ENCODE results near the gene C22orf23.

The C22orf23 gene

DNA sequence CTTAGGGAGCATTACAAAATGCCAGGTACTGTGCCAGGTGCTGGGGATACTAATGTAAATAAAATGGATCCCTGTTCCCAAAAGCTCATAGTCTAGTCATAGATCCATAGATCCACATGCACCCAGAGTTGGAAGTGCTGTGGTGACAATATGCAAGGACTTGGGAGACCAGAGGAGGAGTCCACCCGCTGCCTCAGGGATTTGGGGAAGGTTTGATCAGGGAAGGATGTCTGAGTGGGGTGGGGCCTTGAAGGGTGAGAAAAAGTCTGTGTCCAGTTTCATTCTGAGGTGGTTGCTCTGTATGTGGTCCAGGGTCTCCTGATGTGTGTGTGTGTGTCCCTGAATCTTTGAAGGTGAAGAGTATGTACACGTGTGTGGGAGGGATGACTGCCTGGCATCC, 21.8 kb upstream of the C22orf23 start:
- TF ChIP-seq, protein P1, sequence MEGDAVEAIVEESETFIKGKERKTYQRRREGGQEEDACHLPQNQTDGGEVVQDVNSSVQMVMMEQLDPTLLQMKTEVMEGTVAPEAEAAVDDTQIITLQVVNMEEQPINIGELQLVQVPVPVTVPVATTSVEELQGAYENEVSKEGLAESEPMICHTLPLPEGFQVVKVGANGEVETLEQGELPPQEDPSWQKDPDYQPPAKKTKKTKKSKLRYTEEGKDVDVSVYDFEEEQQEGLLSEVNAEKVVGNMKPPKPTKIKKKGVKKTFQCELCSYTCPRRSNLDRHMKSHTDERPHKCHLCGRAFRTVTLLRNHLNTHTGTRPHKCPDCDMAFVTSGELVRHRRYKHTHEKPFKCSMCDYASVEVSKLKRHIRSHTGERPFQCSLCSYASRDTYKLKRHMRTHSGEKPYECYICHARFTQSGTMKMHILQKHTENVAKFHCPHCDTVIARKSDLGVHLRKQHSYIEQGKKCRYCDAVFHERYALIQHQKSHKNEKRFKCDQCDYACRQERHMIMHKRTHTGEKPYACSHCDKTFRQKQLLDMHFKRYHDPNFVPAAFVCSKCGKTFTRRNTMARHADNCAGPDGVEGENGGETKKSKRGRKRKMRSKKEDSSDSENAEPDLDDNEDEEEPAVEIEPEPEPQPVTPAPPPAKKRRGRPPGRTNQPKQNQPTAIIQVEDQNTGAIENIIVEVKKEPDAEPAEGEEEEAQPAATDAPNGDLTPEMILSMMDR (IDR thresholded peaks at IDR 0.05; ENCODE audit: control extremely low read depth, extremely low read depth, low read depth, missing control alignments): no peak
- POLR2A ChIA-PET: no interaction called here
- CTCF ChIA-PET: interaction anchor here (1.9 to 3.3 kb wide), 2 partner anchors 10 to 14 kb away, joined by 5 to 18 read pairs; no protein-coding TSS in a partner anchor
- DNase-seq (ENCODE audit: extremely low spot score): no peak

DNA sequence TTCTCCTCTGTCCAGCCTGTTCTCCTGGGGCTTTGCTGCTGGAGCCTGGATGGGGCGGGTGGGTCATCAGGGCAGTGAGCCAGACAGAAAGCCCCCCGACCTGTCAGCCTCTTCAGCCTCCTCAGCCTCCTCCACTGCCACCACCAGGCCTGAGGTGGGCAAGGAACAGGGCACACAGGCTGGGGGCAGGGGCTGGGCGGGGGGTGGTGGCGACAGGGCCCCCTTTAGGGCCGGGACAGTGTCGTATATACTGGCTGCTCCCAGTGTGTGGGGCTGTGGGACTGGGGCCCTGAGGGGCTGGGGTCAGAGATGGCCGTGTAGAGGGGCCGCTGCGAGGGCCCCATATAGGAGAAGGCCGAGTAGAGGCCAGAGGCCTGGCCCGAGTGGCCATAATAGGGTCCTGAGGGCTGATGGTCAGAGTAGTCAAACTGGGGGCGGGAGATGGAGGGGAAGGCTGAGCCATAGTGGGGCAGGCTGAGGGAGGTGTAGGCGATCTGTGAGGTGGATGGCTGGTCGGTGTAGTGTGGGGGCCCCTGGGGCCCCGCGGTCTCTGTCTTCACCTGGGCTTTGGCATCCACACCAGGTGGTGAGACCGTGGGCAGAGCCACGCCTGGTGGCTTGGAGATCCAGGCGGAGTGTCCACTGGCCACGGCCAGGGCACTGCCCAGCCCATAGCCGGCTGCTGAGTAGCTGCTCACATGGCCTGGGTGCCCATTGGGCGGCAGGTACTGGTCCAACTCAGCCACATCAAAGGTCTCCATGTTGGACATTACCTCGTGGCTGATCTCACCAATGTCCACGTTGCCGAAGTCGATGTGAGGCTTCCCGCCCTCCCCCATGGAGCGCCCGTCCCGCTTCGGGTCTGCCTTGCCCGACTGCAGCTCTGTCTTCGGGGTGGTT, 20.1 kb upstream of the C22orf23 start:
- ChIA-PET POLR2A (interaction anchor here (0.5 kb wide), 1 partner anchor 128 kb away, joined by 4 read pairs; no protein-coding TSS in a partner anchor), CTCF (no interaction called here)
- TF ChIP-seq, protein P1 (IDR thresholded peaks at IDR 0.05; ENCODE audit: control extremely low read depth, extremely low read depth, low read depth, missing control alignments): no peak

DNA sequence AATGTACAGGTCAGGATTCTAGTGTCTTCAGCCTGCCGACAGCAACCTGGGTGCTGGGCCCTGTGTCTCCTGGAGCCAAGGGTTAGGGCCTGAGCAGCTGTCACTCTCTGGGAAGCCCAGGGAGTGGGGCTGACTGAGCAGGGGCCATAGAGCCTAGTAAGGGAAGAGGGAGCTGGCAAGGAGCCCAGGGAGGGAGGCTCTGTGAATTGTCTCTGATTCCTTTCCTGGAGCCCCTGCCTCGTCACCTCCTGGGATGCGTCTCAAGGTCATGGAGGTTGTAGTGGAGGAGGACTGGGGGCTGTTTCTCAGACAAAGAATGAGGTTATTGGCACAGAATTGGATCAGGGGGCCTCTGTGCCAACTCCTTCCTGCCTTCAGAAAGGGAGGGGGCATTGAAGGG, 19.1 kb upstream of the C22orf23 start:
- TF ChIP-seq, protein P1 (IDR thresholded peaks at IDR 0.05; ENCODE audit: control extremely low read depth, extremely low read depth, low read depth, missing control alignments): no peak
- ChIA-PET CTCF (interaction anchor here (1.0 to 1.3 kb wide), 2 partner anchors 110 to 154 kb away, joined by 3 to 4 read pairs; no protein-coding TSS in a partner anchor), POLR2A (interaction anchor here (0.6 kb wide), 1 partner anchor 66 kb away, joined by 3 read pairs; no protein-coding TSS in a partner anchor)
- no peak for DNase-seq (ENCODE audit: extremely low spot score)

More for the DNA sequence above, 20.1 kb upstream of the C22orf23 start:
- DNase-seq (ENCODE audit: extremely low spot score): no peak

DNA sequence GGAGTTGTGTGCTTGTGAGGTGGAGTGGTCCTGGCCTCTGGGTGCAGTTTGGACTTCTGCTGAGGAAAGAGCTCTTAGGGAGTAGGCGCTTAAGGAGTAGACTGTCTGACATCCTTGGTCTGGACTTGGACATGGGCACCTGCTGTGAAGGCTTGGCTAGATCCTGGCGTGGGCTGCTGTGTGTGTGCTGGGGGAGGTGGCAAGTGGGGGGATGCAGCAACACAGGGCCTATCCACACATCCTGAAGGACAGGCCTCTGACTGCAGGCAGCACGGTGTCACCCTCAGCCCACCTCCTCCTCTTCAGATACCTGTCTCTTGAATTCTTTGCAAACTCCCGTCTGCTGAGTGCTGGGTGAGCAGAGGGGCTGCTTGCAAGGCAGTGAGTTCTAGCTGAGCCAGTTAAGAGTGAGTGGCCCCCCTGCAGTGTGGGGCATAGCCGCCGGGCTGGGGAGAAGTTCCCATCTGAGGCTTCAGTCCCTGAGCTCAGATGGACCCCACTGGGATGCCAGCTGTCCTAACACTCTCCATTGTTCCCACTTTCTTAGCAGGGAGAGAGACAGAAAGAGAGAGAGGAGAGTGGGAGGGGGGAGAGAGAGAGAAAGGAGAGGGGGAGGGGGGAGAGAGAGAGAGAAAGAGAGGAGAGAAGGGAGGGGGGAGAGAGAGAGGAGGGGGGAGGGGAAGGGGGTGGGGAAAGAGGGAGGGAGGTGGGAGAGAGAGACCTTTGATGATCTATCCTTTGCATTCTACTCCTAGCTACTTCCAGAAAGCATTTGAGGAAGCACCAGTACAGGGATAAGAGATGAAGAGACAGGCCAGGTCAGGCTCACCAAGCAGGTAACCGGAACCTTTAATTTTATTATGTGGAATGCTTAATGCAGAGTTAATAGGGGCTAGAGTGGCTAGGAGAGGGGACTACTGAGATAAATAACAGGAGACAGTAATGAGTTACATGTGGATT, 18.4 kb upstream of the C22orf23 start:
- POLR2A ChIA-PET: interaction anchor here (0.6 kb wide), 1 partner anchor 66 kb away, joined by 3 read pairs; no protein-coding TSS in a partner anchor
- no peak for DNase-seq (ENCODE audit: extremely low spot score)
- TF ChIP-seq, protein P1 (IDR thresholded peaks at IDR 0.05; ENCODE audit: control extremely low read depth, extremely low read depth, low read depth, missing control alignments): no peak
- CTCF ChIA-PET: interaction anchor here (1.0 to 1.6 kb wide), 4 partner anchors 15 to 153 kb away, joined by 3 to 4 read pairs (median 4); partner anchors contain the start of gene MICALL1

DNA sequence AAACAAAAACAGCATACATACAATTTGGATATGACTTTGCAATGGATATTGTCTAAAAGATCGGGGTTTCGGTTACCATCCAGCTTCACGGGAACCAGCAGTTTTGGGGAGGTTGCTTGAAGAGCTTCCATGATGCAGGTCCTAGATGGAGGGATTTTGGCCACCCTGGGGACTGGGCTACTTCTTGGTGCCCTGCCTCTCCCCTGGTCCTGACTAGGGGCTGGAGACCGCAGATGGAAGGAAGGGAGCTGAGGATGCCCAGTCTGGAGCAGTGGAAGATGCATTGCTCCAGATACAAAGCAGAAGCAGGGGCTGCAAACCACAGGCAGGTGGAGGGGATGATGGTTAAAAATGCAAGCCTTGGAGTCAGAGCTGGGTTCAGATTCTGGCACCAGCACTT, 17.5 kb upstream of the C22orf23 start:
- TF ChIP-seq, protein P1 (IDR thresholded peaks at IDR 0.05; ENCODE audit: control extremely low read depth, extremely low read depth, low read depth, missing control alignments): no peak
- POLR2A ChIA-PET: no interaction called here
- CTCF ChIA-PET: interaction anchor here (1.0 to 1.6 kb wide), 4 partner anchors 9 to 152 kb away, joined by 3 to 4 read pairs (median 4); partner anchors contain the start of gene MICALL1
- DNase-seq (ENCODE audit: extremely low spot score): no peak
